AG10803 (cell line): ENCODE measurements around the gene CXCL10.
"Not testable (repeated sequence)": the region's sequence is repeated elsewhere in the genome, so short reads cannot be mapped to it uniquely, and the experiment has no call there.

Experiments used
- DNase-seq: peaks from one replicate; pipeline ENCODE4 v3.0.0; 2010; ENCODE audit warnings: low read depth
- H3K4me3 ChIP-seq: 2 replicates; pipeline ENCODE4 v1.5.1; 2011; ENCODE audit warnings: mild to moderate bottlenecking, low read length, control low read depth
- CTCF ChIP-seq: conservative IDR thresholded peaks from 2 replicates; pipeline ENCODE4 v1.5.1; 2011; ENCODE audit warnings: mild to moderate bottlenecking, low read length, control low read depth, inconsistent platforms

Gene CXCL10

GRCh38 chr4:76059750-76060149 is 36.5 kb upstream of the CXCL10 start:
- DNase-seq = no peak
- no peak for TF ChIP-seq CTCF
- H3K4me3 ChIP-seq = no peak overlapping the region

GRCh38 chr4:76058888-76059426 is 35.7 kb upstream of the CXCL10 start:
- DNase-seq = no peak
- TF ChIP-seq CTCF = no peak
- H3K4me3 ChIP-seq = no peak overlapping the region

- H3K4me3 ChIP-seq = no peak overlapping the region
- no peak for DNase-seq
- TF ChIP-seq CTCF = no peak
These were observed 35.0 kb upstream of the CXCL10 start for GRCh38 chr4:76058302-76058701.

GRCh38 chr4:76055421-76055820 is 32.1 kb upstream of the CXCL10 start:
- no peak for DNase-seq
- no peak overlapping the region for H3K4me3 ChIP-seq
- no peak for TF ChIP-seq CTCF

GRCh38 chr4:76055016-76055415 is 31.7 kb upstream of the CXCL10 start:
- H3K4me3 ChIP-seq = no peak overlapping the region
- TF ChIP-seq CTCF = no peak
- no peak for DNase-seq

GRCh38 chr4:76053730-76054129 is 30.4 kb upstream of the CXCL10 start:
- H3K4me3 ChIP-seq = no peak overlapping the region
- no peak for DNase-seq

GRCh38 chr4:76050560-76051050 is 27.3 kb upstream of the CXCL10 start:
- DNase-seq = not testable (repeated sequence)

More at GRCh38 chr4:76053730-76054129, 30.4 kb upstream of the CXCL10 start:
- no peak for TF ChIP-seq CTCF

GRCh38 chr4:76049860-76050416 is 26.6 kb upstream of the CXCL10 start:
- H3K4me3 ChIP-seq, DNase-seq: not testable (repeated sequence)

More at GRCh38 chr4:76050560-76051050, 27.3 kb upstream of the CXCL10 start:
- H3K4me3 ChIP-seq = not testable (repeated sequence)

GRCh38 chr4:76044686-76045085 is 21.4 kb upstream of the CXCL10 start:
- H3K4me3 ChIP-seq, DNase-seq: not testable (repeated sequence)

GRCh38 chr4:76043306-76043705 is 20.0 kb upstream of the CXCL10 start:
- DNase-seq, H3K4me3 ChIP-seq: not testable (repeated sequence)

- not testable (repeated sequence) for H3K4me3 ChIP-seq, DNase-seq
These were observed 19.1 kb upstream of the CXCL10 start for GRCh38 chr4:76042241-76042998.
